Stomach (tissue), 19 donors: ENCODE results near the gene CEP112. TPM values are rescaled to one million over a fixed set of nuclear protein-coding genes. Genes with fewer than 3 reads are reported as not detected.

ENCODE experiments used
- DNase-seq, 2 donors: peaks; one replicate each; pipeline versions ENCODE4 v3.0.0 to v3.0.0-alpha.2; 2013 to 2019
- H3K27ac ChIP-seq, 5 donors: fragments of 200-600 bp in 4 of 5; sonication (generic) in 4 of 5; one replicate each; pipeline ENCODE4 v1.5.1; 2013 to 2019; ENCODE audit warnings: mild to moderate bottlenecking in 1 of 5, moderate library complexity in 1 of 5
- H3K27me3 ChIP-seq, 3 donors: fragments of 200-600 bp; sonication (generic); one replicate each; pipeline ENCODE4 v1.5.1; 2017 to 2019; ENCODE audit warnings: mixed run types in 1 of 3
- H3K36me3 ChIP-seq, 4 donors: fragments of 200-600 bp; sonication (generic); 1 replicate in 3 of 4; 2 replicates in 1 of 4; pipeline ENCODE4 v1.5.1; 2016 to 2019
- H3K4me1 ChIP-seq, 4 donors: fragments of 200-600 bp; sonication (generic); one replicate each; pipeline ENCODE4 v1.5.1; 2016 to 2019
- H3K4me3 ChIP-seq, 4 donors: fragments of 200-600 bp; sonication (generic) in 3 of 4; one replicate each; pipeline ENCODE4 v1.5.1; 2016 to 2019; ENCODE audit warnings: mild to moderate bottlenecking in 1 of 4
- H3K9me3 ChIP-seq, 4 donors: fragments of 200-600 bp; sonication (generic); one replicate each; pipeline ENCODE4 v1.5.1; 2016 to 2019
- EP300 ChIP-seq: sonication (generic); formaldehyde crosslinking; IDR thresholded peaks from one replicate; pipeline ENCODE4 v1.6.1; 2017; ENCODE audit warnings: antibody characterized with exemption
- POLR2A ChIP-seq, 4 donors: fragments of 450-650 bp; IDR thresholded peaks; one replicate each; pipeline ENCODE4 v1.6.1; 2016; ENCODE audit warnings: antibody characterized with exemption in 4 of 4, control low read depth in 2 of 4, mild to moderate bottlenecking in 1 of 4, moderate library complexity in 1 of 4
- POLR2AphosphoS5 ChIP-seq, 3 donors: sonication (generic); formaldehyde crosslinking; IDR thresholded peaks; one replicate each; pipeline ENCODE4 v1.6.1; 2016; ENCODE audit warnings: antibody characterized with exemption in 3 of 3
- WGBS, 5 donors: extraction: QIAGEN DNeasy Blood & Tissue Kit in 3 of 5; methylation state at CpG; one replicate each; pipeline versions ENCODE4 v1.1.5 to v1.1.7; 2013 to 2018; 5-methylcytosine and 5-hydroxymethylcytosine counted together
- intact Hi-C: fragments of 100-400 bp; cut with DNase I; formaldehyde crosslinking; loops from one replicate; pipeline ENCODE4 v1.15.1; 2023; ENCODE audit warnings: low total_unique reads
- long read RNA-seq, 10 donors: transcript quantifications; one replicate each; lab custom pipeline, GENCODE V29; 2026
- polyA plus RNA-seq, 3 donors: library from polyadenylated mRNA; stranded (reverse); fragments of 200-250 nt; gene quantifications; one replicate each; pipeline ENCODE4 v1.2.3, GENCODE V29; 2013
- total RNA-seq, 5 donors: library from RNA; depleted of rRNA; stranded (reverse); fragments of >200 nt; gene quantifications; one replicate each; pipeline versions ENCODE4 v1.1.0 to v1.2.3, GENCODE V29; 2014 to 2016
- TF ChIP-seq, protein P1 (sequence below), 7 experiments: fragments of 450-650 bp in 4 of 7; fragments of 200-600 bp in 3 of 7; sonication (generic) in 3 of 7; IDR thresholded peaks; one replicate each; pipeline ENCODE4 v1.5.1; 2016 to 2019; ENCODE audit warnings: antibody characterized with exemption in 7 of 7, control low read depth in 2 of 7, mild to moderate bottlenecking in 1 of 7
- donor health status: healthy with polysubstance abuse.
- donor health status: Bipolar disorder and iron deficiency.
- donor health status: healthy.

CEP112 gene
- total RNA-seq (100 to 1,000 TPM in 1 of 5 donors, 10 to 100 TPM in 3, 1 to 10 TPM in 1; 9.6 to 108 (median 27.7) TPM), polyA plus RNA-seq (1 to 10 TPM; 3.5 to 9.9 (median 9.0) TPM)
- long read RNA-seq, donor 1, partial matches to known transcripts: 0 of 1 reads
- long read RNA-seq, donor 1, other reads (novel, unspliced or antisense): 0 of 1 reads
- long read RNA-seq, donor 2, partial matches to known transcripts: 0 of 1 reads
- long read RNA-seq, donor 2, other reads (novel, unspliced or antisense): 0 of 1 reads
- long read RNA-seq, donor 3, partial matches to known transcripts: 0 of 1 reads
- long read RNA-seq, donor 3, other reads (novel, unspliced or antisense): 0 of 1 reads
- long read RNA-seq, donor 4: 0 reads
- long read RNA-seq, donor 5, partial matches to known transcripts: 0 of 3 reads
- long read RNA-seq, donor 5, other reads (novel, unspliced or antisense): 0 of 3 reads
- long read RNA-seq, donor 6: 0 reads
- long read RNA-seq, donor 7: 0 reads
- long read RNA-seq, donor 8: 0 reads
- long read RNA-seq, donor 9: 0 reads
- long read RNA-seq, donor 10: 0 reads

DNA sequence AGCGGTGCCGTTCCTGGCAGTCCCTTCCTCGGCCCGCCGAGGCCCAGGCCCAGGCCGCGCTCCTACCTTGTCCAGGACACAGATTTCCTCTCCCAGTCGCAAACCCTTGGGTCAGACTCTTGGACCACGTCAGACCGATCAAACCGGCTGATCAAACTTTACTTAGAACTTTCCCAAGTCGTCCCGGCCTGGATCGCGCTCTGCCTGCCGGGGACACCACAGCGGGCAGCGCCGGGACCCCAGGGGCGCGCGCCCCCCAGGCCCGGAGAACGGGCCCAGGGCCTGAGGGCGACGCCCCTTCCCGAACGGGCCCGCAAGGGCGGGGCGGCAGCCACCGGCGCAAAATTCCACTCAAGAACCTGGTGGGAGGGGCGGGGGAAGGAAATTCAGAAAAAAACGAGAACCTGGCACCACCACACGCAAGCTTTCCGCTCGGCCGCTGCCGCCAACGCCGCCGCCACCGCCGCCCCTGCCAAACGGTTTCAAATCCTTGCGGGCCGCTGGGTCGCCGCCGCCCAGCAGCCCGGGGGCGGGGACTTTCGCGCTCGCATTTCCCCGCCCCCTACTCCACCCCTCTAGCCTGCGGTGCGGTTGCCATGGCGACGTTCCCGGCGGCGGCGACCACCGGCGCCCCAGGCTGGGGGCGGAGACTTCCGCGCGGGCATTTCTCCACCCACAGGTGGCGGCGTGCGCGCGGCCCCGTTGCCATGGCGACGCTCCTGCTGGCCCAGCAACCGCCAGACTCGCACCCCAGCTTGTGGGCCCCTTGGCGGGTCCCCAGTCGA, at the start of gene CEP112:
CEP112 (minus strand) TSS at position 541 of the 785 bp plus-strand sequence.
- Histone ChIP-seq H3K27ac (peak within 1 kb of the TSS; percentile 65 to 84 (median 76)), H3K4me3 (peak within 1 kb of the TSS; percentile 71 to 82 (median 78)), H3K36me3 (no peaks in the 10 kb centered on the region), H3K27me3 (no peaks in the 10 kb centered on the region), H3K4me1 (peaks cover 18 to 40% (median 31%) of the 10 kb centered on the region in 4 donors), H3K9me3 (no peaks in the 10 kb centered on the region)
- WGBS, 5 donors: 0 to 1% (median 0%) methylated on average over 37 to 83 of the region's 83 CpGs
- intact Hi-C loops: no loop called here
- DNase-seq: peak; percentile 76 to 96
- no peak for TF ChIP-seq POLR2AphosphoS5 (IDR thresholded peaks at IDR 0.05)
- TF ChIP-seq, protein P1, sequence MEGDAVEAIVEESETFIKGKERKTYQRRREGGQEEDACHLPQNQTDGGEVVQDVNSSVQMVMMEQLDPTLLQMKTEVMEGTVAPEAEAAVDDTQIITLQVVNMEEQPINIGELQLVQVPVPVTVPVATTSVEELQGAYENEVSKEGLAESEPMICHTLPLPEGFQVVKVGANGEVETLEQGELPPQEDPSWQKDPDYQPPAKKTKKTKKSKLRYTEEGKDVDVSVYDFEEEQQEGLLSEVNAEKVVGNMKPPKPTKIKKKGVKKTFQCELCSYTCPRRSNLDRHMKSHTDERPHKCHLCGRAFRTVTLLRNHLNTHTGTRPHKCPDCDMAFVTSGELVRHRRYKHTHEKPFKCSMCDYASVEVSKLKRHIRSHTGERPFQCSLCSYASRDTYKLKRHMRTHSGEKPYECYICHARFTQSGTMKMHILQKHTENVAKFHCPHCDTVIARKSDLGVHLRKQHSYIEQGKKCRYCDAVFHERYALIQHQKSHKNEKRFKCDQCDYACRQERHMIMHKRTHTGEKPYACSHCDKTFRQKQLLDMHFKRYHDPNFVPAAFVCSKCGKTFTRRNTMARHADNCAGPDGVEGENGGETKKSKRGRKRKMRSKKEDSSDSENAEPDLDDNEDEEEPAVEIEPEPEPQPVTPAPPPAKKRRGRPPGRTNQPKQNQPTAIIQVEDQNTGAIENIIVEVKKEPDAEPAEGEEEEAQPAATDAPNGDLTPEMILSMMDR (IDR thresholded peaks at IDR 0.05): no peak
- no peak for TF ChIP-seq POLR2A (IDR thresholded peaks at IDR 0.05)
- TF ChIP-seq EP300: no peak

DNA sequence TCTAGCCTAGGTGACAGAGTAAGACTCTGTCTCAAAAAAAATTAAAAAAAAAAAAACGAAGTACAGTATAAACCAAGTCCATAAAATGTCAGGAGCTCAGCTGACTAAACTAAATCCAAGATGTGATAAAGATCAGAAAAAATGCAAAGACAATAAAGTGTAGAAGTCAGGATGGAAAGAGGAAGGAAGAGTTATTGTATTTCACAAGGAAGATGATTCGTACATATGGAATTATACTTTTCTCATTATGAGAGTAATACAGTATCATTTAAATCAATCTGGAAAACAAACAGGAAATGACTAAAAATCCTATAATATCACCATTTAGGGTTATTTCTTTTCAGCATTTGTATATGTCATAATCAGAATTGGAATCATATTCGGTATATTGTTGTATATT, 48.7 kb upstream of the CEP112 start:
- 68 to 80% (median 69%) methylated on average over 3 of the region's 3 CpGs for WGBS, 5 donors
- no peak for TF ChIP-seq POLR2A (IDR thresholded peaks at IDR 0.05)
- TF ChIP-seq, protein P1 (IDR thresholded peaks at IDR 0.05): no peak
- no peak for TF ChIP-seq POLR2AphosphoS5 (IDR thresholded peaks at IDR 0.05)
- no peak for TF ChIP-seq EP300
- intact Hi-C loops: no loop called here
- Histone ChIP-seq H3K27me3 (no peaks in the 10 kb centered on the region), H3K36me3 (no peaks in the 10 kb centered on the region), H3K27ac (no peak overlapping the region), H3K4me3 (no peak overlapping the region), H3K4me1 (no peaks in the 10 kb centered on the region), H3K9me3 (no peaks in the 10 kb centered on the region)
- no peak for DNase-seq

GRCh38 chr17:66240013-66240412, 48.1 kb upstream of the CEP112 start:
- Histone ChIP-seq H3K27ac (no peak overlapping the region), H3K36me3 (no peaks in the 10 kb centered on the region), H3K4me1 (no peaks in the 10 kb centered on the region), H3K9me3 (no peaks in the 10 kb centered on the region), H3K27me3 (no peaks in the 10 kb centered on the region), H3K4me3 (no peak overlapping the region)
- intact Hi-C loops: no loop called here
- 91 to 95% (median 92%) methylated on average over 6 of the region's 6 CpGs for WGBS, 5 donors
- no peak for DNase-seq
- TF ChIP-seq, protein P1 (IDR thresholded peaks at IDR 0.05): no peak
- no peak for TF ChIP-seq EP300
- TF ChIP-seq POLR2AphosphoS5 (IDR thresholded peaks at IDR 0.05): no peak
- TF ChIP-seq POLR2A (IDR thresholded peaks at IDR 0.05): no peak

DNA sequence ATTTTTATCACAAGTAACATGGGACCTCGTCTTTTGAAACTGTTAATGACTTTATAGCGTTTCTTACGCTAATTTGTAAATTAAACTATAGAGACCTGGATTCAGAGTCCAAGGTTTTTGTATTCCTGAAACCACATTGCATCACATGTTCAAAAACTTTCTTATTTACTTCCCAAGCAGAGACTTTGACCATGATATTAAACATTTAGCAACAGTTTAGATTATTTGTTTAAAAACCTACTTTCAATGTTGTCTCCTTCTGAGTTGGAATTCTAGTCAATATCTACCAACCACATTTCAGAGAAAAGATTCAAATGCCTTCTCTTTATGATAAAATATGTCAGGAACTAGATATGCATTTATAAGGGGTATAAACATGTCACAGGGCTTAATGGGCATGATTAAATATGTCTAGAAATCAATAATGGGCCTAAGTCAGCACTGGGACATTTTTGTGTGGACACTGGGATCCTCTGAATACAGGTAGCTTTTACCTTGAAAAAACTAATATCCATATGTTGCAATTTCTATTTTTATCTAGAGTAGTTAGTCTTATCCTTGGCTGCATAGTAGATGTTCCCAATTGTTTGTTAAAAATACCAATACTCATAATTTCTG, 43.6 kb upstream of the CEP112 start:
- H3K9me3 ChIP-seq: no peaks in the 10 kb centered on the region
- peaks cover 0 to 2% (median 0%) of the 10 kb centered on the region in 4 donors for H3K4me1 ChIP-seq
- DNase-seq: no peak
- no peaks in the 10 kb centered on the region for H3K27me3 ChIP-seq
- TF ChIP-seq, protein P1 (IDR thresholded peaks at IDR 0.05): no peak
- TF ChIP-seq POLR2A (IDR thresholded peaks at IDR 0.05): no peak
- TF ChIP-seq EP300: no peak
- H3K4me3 ChIP-seq: no peak overlapping the region
- intact Hi-C loops: no loop called here
- H3K36me3 ChIP-seq: no peaks in the 10 kb centered on the region
- 81 to 95% (median 89%) methylated on average over 3 of the region's 3 CpGs for WGBS, 5 donors
- no peak overlapping the region for H3K27ac ChIP-seq
